GM15510 (cell line): Measurements from ENCODE around the gene SUGCT.

Experiments
- POLR2A ChIP-seq: IDR thresholded peaks from 3 replicates; pipeline ENCODE4 v1.6.1; 2011; ENCODE audit warnings: borderline replicate concordance; ENCODE audit not compliant: insufficient read length; ENCODE audit errors: extremely low read depth

SUGCT gene

GRCh38 chr7:40432046-40432445 is 297.2 kb downstream of the SUGCT start:
- no peak for TF ChIP-seq POLR2A

- no peak for TF ChIP-seq POLR2A
Measured at GRCh38 chr7:40436710-40437109, 301.9 kb downstream of the SUGCT start.

GRCh38 chr7:40437498-40437897 is 302.7 kb downstream of the SUGCT start:
- TF ChIP-seq POLR2A, result no peak

- no peak for TF ChIP-seq POLR2A
Measured at GRCh38 chr7:40437936-40438634, 303.3 kb downstream of the SUGCT start.

GRCh38 chr7:40439686-40440085 is 304.9 kb downstream of the SUGCT start:
- TF ChIP-seq POLR2A, result no peak

GRCh38 chr7:40447345-40447744 is 312.5 kb downstream of the SUGCT start:
- no peak for TF ChIP-seq POLR2A

- TF ChIP-seq POLR2A, result no peak
Measured at GRCh38 chr7:40455485-40455884, 320.7 kb downstream of the SUGCT start.

GRCh38 chr7:40457776-40458480 is 323.1 kb downstream of the SUGCT start:
- TF ChIP-seq POLR2A, result no peak

- no peak for TF ChIP-seq POLR2A
Measured at GRCh38 chr7:40463446-40463845, 328.6 kb downstream of the SUGCT start.

GRCh38 chr7:40468891-40469864 is 334.4 kb downstream of the SUGCT start:
- no peak for TF ChIP-seq POLR2A

- no peak for TF ChIP-seq POLR2A
Measured at GRCh38 chr7:40470091-40470592, 335.3 kb downstream of the SUGCT start.

- TF ChIP-seq POLR2A, result no peak
Measured at GRCh38 chr7:40470817-40471216, 336.0 kb downstream of the SUGCT start.

- no peak for TF ChIP-seq POLR2A
Measured at GRCh38 chr7:40471891-40472290, 337.1 kb downstream of the SUGCT start.

- no peak for TF ChIP-seq POLR2A
Measured at GRCh38 chr7:40474790-40475680, 340.2 kb downstream of the SUGCT start.
